Fibroblast of skin of left quadriceps (primary cell): ENCODE results near the gene NUDT7.

Source experiments
- DNase-seq, 2 experiments: peaks; one replicate each; pipeline ENCODE4 v3.0.0-alpha.2; 2013; ENCODE audit warnings: low read depth in 2 of 2

The NUDT7 gene

DNA sequence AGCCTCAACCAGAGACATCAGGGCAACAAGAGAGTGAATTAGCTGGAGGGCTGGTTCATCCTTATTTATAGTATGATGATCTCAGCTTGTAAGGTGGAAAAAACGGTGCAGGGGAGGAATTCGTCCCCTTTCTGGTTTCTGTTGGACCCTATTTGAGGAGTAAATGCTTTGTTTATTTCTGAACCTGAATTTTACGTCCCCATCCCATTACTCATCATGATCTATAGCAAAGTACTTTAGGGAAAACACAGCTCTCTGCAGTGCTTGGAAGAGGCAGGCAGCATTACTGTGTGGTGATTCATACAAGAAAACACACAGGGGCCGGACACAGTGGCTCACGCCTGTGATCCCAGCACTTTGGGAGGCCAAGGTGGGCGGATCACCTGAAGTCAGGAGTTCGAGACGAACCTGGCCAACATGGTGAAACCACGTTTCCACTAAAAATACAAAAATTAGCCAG, 58.1 kb downstream of the NUDT7 start:
- DNase-seq: peak; percentile 87 to 90

GRCh38 chr16:77781091-77781490, 58.8 kb downstream of the NUDT7 start:
- DNase-seq: no peak

- no peak for DNase-seq
These were observed 60.4 kb downstream of the NUDT7 start for GRCh38 chr16:77782694-77783093.

DNA sequence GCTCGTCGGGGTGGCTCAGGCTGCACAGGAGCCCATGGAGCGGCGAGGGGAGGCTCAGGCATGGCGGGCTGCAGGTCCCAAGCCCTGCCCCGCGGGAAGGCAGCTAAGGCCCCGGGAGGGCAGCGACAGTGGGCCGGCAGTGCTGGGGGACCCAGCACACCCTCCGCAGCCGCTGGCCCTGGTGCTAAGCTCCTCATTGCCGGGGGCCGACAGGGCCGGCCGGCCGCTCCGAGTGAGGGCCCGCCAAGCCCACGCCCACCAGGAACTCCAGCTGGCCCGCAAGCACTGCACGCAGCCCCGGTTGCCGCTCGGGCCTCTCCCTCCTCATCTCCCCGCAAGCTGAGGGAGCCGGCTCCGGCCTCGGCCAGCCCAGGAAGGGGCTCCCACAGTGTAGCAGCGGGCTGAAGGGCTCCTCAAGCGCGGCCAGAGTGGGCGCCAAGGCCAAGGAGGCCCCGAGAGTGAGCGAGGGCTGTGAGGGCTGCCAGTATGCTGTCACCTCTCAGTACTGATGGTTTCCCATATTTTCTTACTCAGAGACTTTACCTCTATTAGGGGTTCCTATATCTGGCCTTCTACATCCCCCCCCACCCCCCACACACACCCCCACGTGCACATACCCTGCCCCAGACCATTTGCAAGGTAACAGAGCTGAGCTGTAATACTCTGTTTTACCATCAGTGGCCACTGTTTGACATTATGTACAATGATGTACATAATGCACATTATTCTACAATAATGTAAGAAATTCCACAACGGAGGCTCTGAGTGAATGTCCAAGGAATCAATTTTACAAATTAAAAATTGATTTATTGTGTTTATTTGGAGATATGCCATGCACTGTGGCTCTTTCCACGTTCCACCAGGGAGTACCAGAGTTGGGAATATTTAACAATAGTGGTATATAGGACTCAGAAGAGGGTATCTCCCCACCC, 62.4 kb downstream of the NUDT7 start:
- DNase-seq: no peak

DNA sequence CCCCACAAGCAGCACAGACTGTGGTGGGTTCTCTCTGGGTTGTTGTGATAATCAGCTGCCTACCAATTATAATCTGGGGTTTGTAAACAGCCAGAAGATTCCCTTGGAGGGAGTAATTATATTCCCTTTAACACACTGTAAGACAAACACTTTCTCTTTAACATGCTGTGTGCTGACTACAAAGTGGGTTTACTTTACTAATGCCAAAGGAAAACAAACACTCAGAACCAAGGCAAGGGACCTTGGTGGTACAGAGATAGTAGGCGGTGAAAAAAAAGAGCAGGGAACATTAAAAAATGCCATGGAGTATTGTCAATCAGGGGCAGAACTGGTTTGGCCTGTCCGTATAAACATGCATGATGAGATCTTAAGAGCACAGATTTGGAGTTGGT, 63.1 kb downstream of the NUDT7 start:
- no peak for DNase-seq

GRCh38 chr16:77786186-77786847, 64.0 kb downstream of the NUDT7 start:
- DNase-seq: no peak

- DNase-seq: no peak
These were observed 65.1 kb downstream of the NUDT7 start for GRCh38 chr16:77787452-77787851.

GRCh38 chr16:77788181-77789084, 66.1 kb downstream of the NUDT7 start, which contains the start of gene VAT1L:
VAT1L (plus strand) TSS chr16:77788564; CDS start chr16:77788683, 119 bp downstream.
- DNase-seq: peak; percentile 26 to 31

DNA sequence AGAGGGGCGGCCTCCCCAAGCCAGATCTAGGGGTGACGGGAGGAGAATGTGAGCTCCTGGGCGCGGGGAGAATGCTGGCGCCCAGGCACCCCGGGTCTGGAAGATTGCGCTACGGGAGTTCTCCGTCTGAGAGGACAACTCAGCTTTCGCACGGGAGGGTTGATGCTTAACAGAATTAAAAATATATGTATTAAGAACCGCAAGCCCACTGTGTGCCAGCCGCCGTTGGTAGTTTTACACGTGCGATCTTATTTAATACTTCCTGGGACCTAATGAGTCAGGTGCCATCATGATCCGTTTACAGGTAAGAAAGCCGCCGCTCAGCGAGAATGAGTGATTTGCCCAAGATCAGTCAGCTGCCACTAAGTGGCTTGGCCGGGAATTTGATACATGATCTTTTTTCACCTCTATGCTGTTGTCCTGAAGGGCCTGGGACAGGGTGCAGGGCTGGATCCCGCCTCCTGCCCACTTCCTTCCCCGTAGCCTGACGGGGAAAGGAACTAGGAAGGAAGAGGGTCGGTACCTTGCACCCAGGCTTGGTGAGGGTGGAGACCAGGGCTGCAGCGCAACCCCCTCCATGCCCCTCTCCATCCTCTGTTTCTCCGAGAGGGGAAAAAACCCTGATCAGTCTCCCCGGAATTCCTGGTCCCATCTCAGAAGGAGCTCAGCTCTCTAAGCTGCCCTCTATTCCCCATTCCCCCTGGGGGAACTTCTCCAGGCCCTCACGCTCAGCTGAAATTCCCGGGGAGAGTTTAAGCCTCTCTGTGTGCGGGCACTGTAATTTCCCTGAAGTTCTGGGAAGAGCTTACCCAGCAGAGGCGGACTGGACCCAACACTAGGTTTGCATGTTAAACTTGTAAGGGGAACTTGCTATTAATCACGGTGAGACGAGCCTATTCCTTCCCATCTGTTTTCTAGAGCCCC, 67.0 kb downstream of the NUDT7 start:
- DNase-seq: no peak

- DNase-seq: no peak
These were observed 67.7 kb downstream of the NUDT7 start for GRCh38 chr16:77790009-77790372.

DNA sequence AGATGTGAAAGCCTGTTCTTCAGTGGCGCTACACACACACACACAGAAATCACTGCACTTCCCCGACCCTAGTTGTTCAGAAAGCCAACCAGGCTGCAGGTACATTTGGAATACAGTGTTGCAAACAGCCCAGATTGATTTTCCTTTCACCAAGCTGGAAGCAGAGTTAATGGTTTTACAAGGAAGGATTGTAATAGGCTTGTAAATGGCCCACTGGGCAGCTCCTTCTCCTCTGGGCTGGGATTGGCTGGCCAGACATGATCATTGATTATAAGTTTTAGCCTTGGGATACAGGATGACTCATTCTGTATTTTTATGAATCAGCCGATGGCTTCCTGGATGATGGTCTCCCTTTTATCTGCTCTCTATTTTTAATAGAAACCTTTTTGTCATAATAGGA, 68.6 kb downstream of the NUDT7 start:
- no peak for DNase-seq
